ENCODE results near the gene TMC6. TPM values are rescaled to one million over a fixed set of nuclear protein-coding genes. Genes with fewer than 3 reads are reported as not detected.

TMC6 gene
- total RNA-seq, 1 donor from 2014 or later: 61.7 TPM

- TF ChIP-seq CTCF (IDR thresholded peaks at IDR 0.05; ENCODE audit: insufficient read depth, low read depth, low read length) (no peak), EZH2 (IDR thresholded peaks at IDR 0.05; ENCODE audit: insufficient read depth, low read length) (peak; percentile 50)
- no peaks in the 10 kb centered on the region for H3K9me3 Mint-ChIP-seq (ENCODE audit: unreplicated experiment)
- FAIRE-seq (no peak), DNase-seq (ENCODE audit: low read depth) (no peak)
- Histone ChIP-seq H2AFZ (ENCODE audit: low read depth, low read length) (no peak overlapping the region), H3K27ac (ENCODE audit: low read depth, low read length) (no peak overlapping the region), H3K27me3 (ENCODE audit: insufficient read depth, low read length) (peaks cover 15% of the 10 kb centered on the region), H3K4me2 (ENCODE audit: low read length) (no peak overlapping the region), H3K9ac (ENCODE audit: low read length) (no peak overlapping the region), H3K79me2 (ENCODE audit: insufficient read depth, low read length) (no peaks in the 10 kb centered on the region), H3K4me3 (ENCODE audit: insufficient read depth, low read depth, low read length) (no peak overlapping the region), H3K36me3 (ENCODE audit: insufficient read depth, low read length) (no peaks in the 10 kb centered on the region), H4K20me1 (ENCODE audit: insufficient read depth, low read length) (no peaks in the 10 kb centered on the region), H3K4me1 (ENCODE audit: insufficient read depth, low read length) (peaks cover 11% of the 10 kb centered on the region), H3K9me3 (ENCODE audit: insufficient read depth, low read depth, low read length) (no peaks in the 10 kb centered on the region)
- H3K27me3 Mint-ChIP-seq (ENCODE audit: low read depth, unreplicated experiment): peaks cover 20% of the 10 kb centered on the region
- H3K4me3 Mint-ChIP-seq (ENCODE audit: unreplicated experiment): no peak overlapping the region
- H3K36me3 Mint-ChIP-seq (ENCODE audit: low read depth, unreplicated experiment): no peaks in the 10 kb centered on the region
- H3K4me1 Mint-ChIP-seq (ENCODE audit: low read depth, unreplicated experiment): peaks cover 2% of the 10 kb centered on the region
- no peak overlapping the region for H3K27ac Mint-ChIP-seq (ENCODE audit: unreplicated experiment)
Observed at GRCh38 chr17:78131172-78132083, 2.9 kb upstream of the TMC6 start.

DNA sequence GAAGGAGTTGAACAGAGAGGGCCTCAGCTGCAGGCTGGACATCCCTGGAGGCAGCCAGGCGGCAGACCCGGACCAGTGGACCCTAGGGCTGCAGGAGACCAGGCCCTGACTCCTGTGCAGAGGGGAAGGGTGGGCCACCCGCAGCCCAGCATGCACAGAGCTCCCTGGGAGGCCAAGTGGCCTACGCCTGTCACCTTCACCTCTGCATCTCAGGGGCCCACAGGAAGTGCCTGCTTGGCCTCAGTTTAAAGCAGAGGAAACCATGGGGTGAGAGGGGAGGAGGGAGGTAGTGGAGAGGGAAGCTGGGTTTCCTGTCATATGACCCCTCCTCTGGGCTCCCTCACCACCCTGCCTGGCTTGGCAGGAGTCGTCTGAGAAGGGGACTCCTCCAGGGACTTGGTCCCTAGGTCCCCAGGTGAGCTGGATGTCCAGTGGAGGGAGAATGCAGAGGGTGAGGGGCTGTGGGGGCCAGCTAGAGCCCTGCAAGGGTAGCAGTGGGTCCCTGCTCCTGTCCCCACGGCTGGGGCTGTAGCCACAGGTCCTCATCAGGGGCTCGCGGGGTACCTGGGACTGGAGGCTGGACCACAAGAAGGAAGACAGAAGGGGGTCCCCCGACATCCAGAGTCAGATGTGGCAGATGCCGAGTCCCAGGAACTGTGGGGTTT lies 2.0 kb upstream of the TMC6 start, which contains the start of gene TMC8:
Gene TMC8 (plus strand): TSS at position 335 of the 665 bp plus-strand sequence. CDS start 818 bp downstream, outside the sequence.
- Mint-ChIP-seq H3K27me3 (ENCODE audit: low read depth, unreplicated experiment) (peaks cover 15% of the 10 kb centered on the region), H3K9me3 (ENCODE audit: unreplicated experiment) (no peaks in the 10 kb centered on the region), H3K27ac (ENCODE audit: unreplicated experiment) (no peak within 1 kb of the TSS), H3K36me3 (ENCODE audit: low read depth, unreplicated experiment) (no peaks in the 10 kb centered on the region), H3K4me3 (ENCODE audit: unreplicated experiment) (no peak within 1 kb of the TSS), H3K4me1 (ENCODE audit: low read depth, unreplicated experiment) (peaks cover 2% of the 10 kb centered on the region)
- no peak within 1 kb of the TSS for H3K9ac ChIP-seq (ENCODE audit: low read length)
- H2AFZ ChIP-seq (ENCODE audit: low read depth, low read length): no peak within 1 kb of the TSS
- no peak for TF ChIP-seq EZH2 (IDR thresholded peaks at IDR 0.05; ENCODE audit: insufficient read depth, low read length)
- no peak for TF ChIP-seq CTCF (IDR thresholded peaks at IDR 0.05; ENCODE audit: insufficient read depth, low read depth, low read length)
- no peak within 1 kb of the TSS for H3K27ac ChIP-seq (ENCODE audit: low read depth, low read length)
- no peaks in the 10 kb centered on the region for H3K9me3 ChIP-seq (ENCODE audit: insufficient read depth, low read depth, low read length)
- H4K20me1 ChIP-seq (ENCODE audit: insufficient read depth, low read length): no peaks in the 10 kb centered on the region
- DNase-seq (ENCODE audit: low read depth): no peak
- no peak within 1 kb of the TSS for H3K4me2 ChIP-seq (ENCODE audit: low read length)
- FAIRE-seq: no peak
- no peaks in the 10 kb centered on the region for H3K36me3 ChIP-seq (ENCODE audit: insufficient read depth, low read length)
- H3K4me1 ChIP-seq (ENCODE audit: insufficient read depth, low read length): peaks cover 11% of the 10 kb centered on the region
- peaks cover 15% of the 10 kb centered on the region for H3K27me3 ChIP-seq (ENCODE audit: insufficient read depth, low read length)
- H3K79me2 ChIP-seq (ENCODE audit: insufficient read depth, low read length): no peaks in the 10 kb centered on the region
- no peak within 1 kb of the TSS for H3K4me3 ChIP-seq (ENCODE audit: insufficient read depth, low read depth, low read length)

Measured in astrocyte (in vitro differentiated cells and primary cell).